DMS153 treated with DMSO at 0.1 percent for 48 hours (cell line): ENCODE measurements around the gene BBX.
A peak's percentile ranks its signal among the peaks of the same experiment; 100 is the strongest.

Experiments
- DNase-seq: peaks from one replicate; lab custom pipeline; 2025; ENCODE audit not compliant: unreplicated experiment; lab: John Stamatoyannopoulos, UW

The BBX gene

GRCh38 chr3:107598926-107599771 lies 76.4 kb downstream of the BBX start:
- DNase-seq = peak; percentile 44

- no peak for DNase-seq
These were observed 77.0 kb downstream of the BBX start for GRCh38 chr3:107599772-107600145.

- DNase-seq = no peak
These were observed 78.0 kb downstream of the BBX start for GRCh38 chr3:107600780-107601179.

GRCh38 chr3:107604057-107604822 lies 81.5 kb downstream of the BBX start:
- no peak for DNase-seq

GRCh38 chr3:107611775-107612469 lies 89.2 kb downstream of the BBX start:
- DNase-seq = no peak

GRCh38 chr3:107612664-107613084 lies 89.9 kb downstream of the BBX start:
- DNase-seq = no peak

- DNase-seq = no peak
These were observed 96.8 kb downstream of the BBX start for GRCh38 chr3:107619549-107619948.

GRCh38 chr3:107620534-107620933 lies 97.8 kb downstream of the BBX start:
- no peak for DNase-seq

GRCh38 chr3:107621465-107621864 lies 98.7 kb downstream of the BBX start:
- no peak for DNase-seq

GRCh38 chr3:107627962-107628542 lies 105.3 kb downstream of the BBX start:
- no peak for DNase-seq

GRCh38 chr3:107629566-107629965 lies 106.8 kb downstream of the BBX start:
- DNase-seq = no peak

GRCh38 chr3:107630779-107631178 lies 108.0 kb downstream of the BBX start:
- DNase-seq = no peak

GRCh38 chr3:107632576-107632975 lies 109.8 kb downstream of the BBX start:
- no peak for DNase-seq

- DNase-seq = no peak
These were observed 110.8 kb downstream of the BBX start for GRCh38 chr3:107633327-107634098.

- no peak for DNase-seq
These were observed 111.3 kb downstream of the BBX start for GRCh38 chr3:107634099-107634489.

GRCh38 chr3:107637416-107638183 lies 114.8 kb downstream of the BBX start:
- DNase-seq = no peak

- DNase-seq = no peak
These were observed 119.0 kb downstream of the BBX start for GRCh38 chr3:107641572-107642307.

GRCh38 chr3:107643038-107643883 lies 120.5 kb downstream of the BBX start:
- no peak for DNase-seq
